Retinal pigment epithelial cell (primary cell): ENCODE data around the gene LAX1.

Experiments
- DNase-seq: peaks from one replicate; pipeline ENCODE4 v3.0.0-alpha.2; 2010; ENCODE audit warnings: low read depth
- H3K4me3 ChIP-seq: 2 replicates; pipeline ENCODE4 v1.5.1; 2011; ENCODE audit warnings: mild to moderate bottlenecking, low read length, control low read depth, moderate library complexity
- TF ChIP-seq, protein P1 (sequence below): conservative IDR thresholded peaks from 2 replicates; pipeline ENCODE4 v1.5.1; 2011; ENCODE audit warnings: low read depth, low read length, control low read depth, inconsistent platforms

Gene LAX1

DNA sequence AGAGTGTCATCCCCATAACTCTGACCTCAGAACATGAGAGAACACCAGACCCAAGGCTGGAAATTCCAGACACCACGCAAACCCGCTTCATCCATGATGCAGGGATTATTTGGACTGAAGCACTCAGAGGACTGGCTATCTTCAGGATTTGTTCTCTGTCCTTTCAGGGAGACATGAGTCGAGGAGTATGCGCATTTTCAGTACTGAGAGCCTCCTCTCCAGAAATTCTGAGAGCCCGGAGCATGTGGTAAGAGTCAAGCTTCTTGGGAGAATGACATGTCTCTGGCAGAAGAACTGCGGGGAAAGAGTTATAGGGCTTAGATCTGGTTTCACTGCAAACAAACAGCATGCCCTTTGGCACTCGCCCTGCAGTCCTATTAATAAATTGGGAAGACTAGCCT, 6.9 kb downstream of the LAX1 start:
- TF ChIP-seq, protein P1, sequence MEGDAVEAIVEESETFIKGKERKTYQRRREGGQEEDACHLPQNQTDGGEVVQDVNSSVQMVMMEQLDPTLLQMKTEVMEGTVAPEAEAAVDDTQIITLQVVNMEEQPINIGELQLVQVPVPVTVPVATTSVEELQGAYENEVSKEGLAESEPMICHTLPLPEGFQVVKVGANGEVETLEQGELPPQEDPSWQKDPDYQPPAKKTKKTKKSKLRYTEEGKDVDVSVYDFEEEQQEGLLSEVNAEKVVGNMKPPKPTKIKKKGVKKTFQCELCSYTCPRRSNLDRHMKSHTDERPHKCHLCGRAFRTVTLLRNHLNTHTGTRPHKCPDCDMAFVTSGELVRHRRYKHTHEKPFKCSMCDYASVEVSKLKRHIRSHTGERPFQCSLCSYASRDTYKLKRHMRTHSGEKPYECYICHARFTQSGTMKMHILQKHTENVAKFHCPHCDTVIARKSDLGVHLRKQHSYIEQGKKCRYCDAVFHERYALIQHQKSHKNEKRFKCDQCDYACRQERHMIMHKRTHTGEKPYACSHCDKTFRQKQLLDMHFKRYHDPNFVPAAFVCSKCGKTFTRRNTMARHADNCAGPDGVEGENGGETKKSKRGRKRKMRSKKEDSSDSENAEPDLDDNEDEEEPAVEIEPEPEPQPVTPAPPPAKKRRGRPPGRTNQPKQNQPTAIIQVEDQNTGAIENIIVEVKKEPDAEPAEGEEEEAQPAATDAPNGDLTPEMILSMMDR = no peak
- H3K4me3 ChIP-seq = no peak overlapping the region
- DNase-seq = no peak

DNA sequence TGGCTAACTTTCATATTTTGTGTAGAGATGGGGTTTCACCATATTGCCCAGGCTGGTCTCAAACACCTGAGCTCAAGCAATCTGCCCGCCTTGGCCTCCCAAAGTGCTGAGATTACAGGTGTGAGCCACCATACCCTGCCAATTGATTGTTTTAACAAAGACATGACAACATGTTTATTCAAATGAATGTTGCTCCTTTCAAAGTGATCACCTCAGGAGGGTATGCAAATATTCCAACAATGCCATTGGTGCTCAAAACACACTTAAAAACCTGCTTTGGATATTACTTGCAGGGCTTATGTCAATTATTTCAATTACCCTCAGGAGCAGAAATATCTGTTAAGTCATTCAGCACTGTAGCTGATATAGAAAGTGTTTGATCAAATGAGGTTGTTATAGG, 7.9 kb downstream of the LAX1 start:
- no peak overlapping the region for H3K4me3 ChIP-seq
- TF ChIP-seq, protein P1 = no peak
- no peak for DNase-seq

DNA sequence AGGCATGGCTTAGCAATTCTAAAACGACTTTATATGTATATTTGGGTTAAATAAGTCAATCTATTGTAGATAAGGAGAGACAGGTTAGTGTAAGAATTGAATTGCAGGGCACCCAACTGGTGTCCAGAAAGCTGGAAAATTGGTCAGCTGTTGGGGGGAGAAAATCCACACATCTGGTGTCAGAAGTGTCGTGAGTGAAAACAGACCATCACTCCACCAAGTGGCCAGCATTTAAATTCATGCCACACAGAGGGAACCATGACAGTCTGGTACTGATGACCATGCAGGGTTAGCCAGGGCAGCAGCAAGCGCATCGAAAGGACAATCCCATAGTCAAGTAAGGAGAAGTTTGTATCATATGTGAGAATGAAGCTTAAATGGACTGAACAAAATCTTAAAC, 11.7 kb downstream of the LAX1 start:
- H3K4me3 ChIP-seq = no peak overlapping the region
- no peak for DNase-seq
- TF ChIP-seq, protein P1 = no peak

GRCh38 chr1:203777596-203777995, 12.6 kb downstream of the LAX1 start:
- TF ChIP-seq, protein P1 = no peak
- H3K4me3 ChIP-seq = no peak overlapping the region
- DNase-seq = no peak

- no peak for DNase-seq
- TF ChIP-seq, protein P1 = no peak
Measured at GRCh38 chr1:203778146-203778545, 13.2 kb downstream of the LAX1 start.

GRCh38 chr1:203778789-203779188, 13.8 kb downstream of the LAX1 start:
- no peak for DNase-seq
- TF ChIP-seq, protein P1 = no peak

More at GRCh38 chr1:203778146-203778545, 13.2 kb downstream of the LAX1 start:
- no peak overlapping the region for H3K4me3 ChIP-seq

GRCh38 chr1:203781962-203782361, 17.0 kb downstream of the LAX1 start:
- TF ChIP-seq, protein P1 = no peak
- no peak for DNase-seq
- H3K4me3 ChIP-seq = no peak overlapping the region

More at GRCh38 chr1:203778789-203779188, 13.8 kb downstream of the LAX1 start:
- H3K4me3 ChIP-seq = no peak overlapping the region
